Smooth muscle cell of bladder (primary cell): ENCODE data around the gene SON. TPM values are rescaled to one million over a fixed set of nuclear protein-coding genes. Genes with fewer than 3 reads are reported as not detected.

Experiments
- total RNA-seq: library from RNA; depleted of rRNA; stranded (reverse); fragments of >200 nt; gene quantifications from 2 replicates; pipeline ENCODE4 v1.2.3, GENCODE V29; 2014

Gene SON
- 104 and 115 TPM in 2 replicates for total RNA-seq

DNA sequence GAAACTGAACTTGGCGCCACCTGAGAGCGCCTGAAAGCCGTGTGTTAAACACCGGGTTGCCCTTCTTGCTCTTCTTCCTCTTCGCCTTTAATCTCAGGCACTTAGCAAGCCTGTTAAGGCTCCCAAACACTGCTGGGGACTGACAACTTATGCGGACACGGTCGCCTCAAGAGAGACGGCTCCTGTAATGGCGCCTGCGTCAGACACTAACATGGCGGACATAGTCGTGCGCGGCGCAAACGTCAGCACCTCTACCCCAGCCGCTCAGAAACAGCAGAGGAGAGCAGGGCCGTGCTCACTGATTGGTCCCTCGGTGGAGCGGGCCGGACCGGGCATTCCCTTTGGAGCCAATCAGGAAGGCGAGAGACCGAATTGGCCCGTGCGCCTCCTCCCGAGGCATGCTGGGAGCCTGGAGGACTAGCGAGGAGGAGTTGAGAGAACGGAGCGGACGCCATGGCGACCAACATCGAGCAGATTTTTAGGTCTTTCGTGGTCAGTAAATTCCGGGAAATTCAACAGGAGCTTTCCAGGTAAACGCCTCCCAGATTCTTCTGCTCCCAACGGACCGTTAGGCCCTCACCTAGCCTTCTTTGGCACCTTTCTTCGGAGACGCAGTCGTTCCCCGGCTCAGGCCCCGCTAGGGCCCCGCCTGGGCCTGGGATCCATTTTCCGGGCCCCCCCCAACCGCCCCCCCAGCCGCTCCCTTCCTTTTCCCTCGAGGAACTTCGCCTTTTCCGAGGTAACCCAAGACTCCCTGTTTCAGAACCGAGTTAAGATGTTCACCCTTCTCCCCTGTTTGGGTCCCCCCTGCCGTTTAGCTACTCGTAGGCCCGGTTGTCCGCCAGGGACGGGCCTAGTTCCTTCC lies at the start of gene SON:
SON (plus strand) TSS at position 399 of the 865 bp plus-strand sequence; CDS start at position 454, 55 bp downstream.

GRCh38 chr21:33541756-33542639 lies 840 bp upstream of the SON start, which contains the start of gene GART:
Gene GART (minus strand): TSS chr21:33542117. CDS start chr21:33539315, 2,802 bp downstream.

GRCh38 chr21:33588485-33589335 lies 45.9 kb downstream of the SON start, which contains the start of gene DONSON:
Gene DONSON (minus strand): TSS chr21:33588684. CDS start chr21:33588641, 43 bp downstream.

Other genes with a start within 250 kb of the SON start
- gene IFNAR1, start 218.1 kb upstream of the SON start, total RNA-seq = 10.1 and 15.9 TPM in 2 replicates
- gene IFNGR2, start 139.6 kb upstream of the SON start, total RNA-seq = 51.2 and 69.2 TPM in 2 replicates
- 22.0 and 32.1 TPM in 2 replicates for gene TMEM50B, start 63.1 kb upstream of the SON start, total RNA-seq
- 1.4 and 1.5 TPM in 2 replicates for gene DNAJC28, start 51.3 kb upstream of the SON start, total RNA-seq
- gene GART, start 921 bp upstream of the SON start, total RNA-seq = 39.4 and 43.0 TPM in 2 replicates
- gene DONSON, start 45.6 kb downstream of the SON start, total RNA-seq = 8.7 and 9.8 TPM in 2 replicates
- 24.7 and 27.9 TPM in 2 replicates for gene CRYZL1, start 98.7 kb downstream of the SON start, total RNA-seq
- 40.2 and 45.0 TPM in 2 replicates for gene ITSN1, start 99.5 kb downstream of the SON start, total RNA-seq